ENCODE results near the gene CACHD1. TPM values are rescaled to one million over a fixed set of nuclear protein-coding genes. Genes with fewer than 3 reads are reported as not detected.
"Not testable (repeated sequence)": the region's sequence is repeated elsewhere in the genome, so short reads cannot be mapped to it uniquely, and the experiment has no call there.

CACHD1 gene
- total and polyA plus RNA-seq, 7 donors = 1.1 to 5.8 (median 2.1) TPM

GRCh38 chr1:64601207-64601606, 131.3 kb downstream of the CACHD1 start:
- intact Hi-C loops (cut with DNase I) = no loop called here
- Histone ChIP-seq H3K4me3 (no peak overlapping the region), H3K4me1 (peaks cover 3% of the 10 kb centered on the region), H3K36me3 (ENCODE audit: insufficient read depth in 1 of 2, low read depth in 1 of 2) (no peaks in the 10 kb centered on the region), H3K27me3 (ENCODE audit: insufficient read depth in 3 of 3, low read length in 2 of 3) (no peaks in the 10 kb centered on the region), H3K27ac (no peak overlapping the region), H3K9me3 (no peaks in the 10 kb centered on the region)
- TF ChIP-seq CTCF (IDR thresholded peaks at IDR 0.05) = no peak
- ATAC-seq = peak; percentile 52 to 75 (median 66)
- DNase-seq = no peak
- WGBS, 3 donors = 17 to 25% (median 19%) methylated on average over 3 of the region's 3 CpGs

GRCh38 chr1:64608005-64608650, 138.2 kb downstream of the CACHD1 start:
- Histone ChIP-seq H3K27ac (no peak overlapping the region), H3K36me3 (ENCODE audit: insufficient read depth in 1 of 2, low read depth in 1 of 2) (no peaks in the 10 kb centered on the region), H3K4me3 (no peak overlapping the region), H3K4me1 (no peaks in the 10 kb centered on the region), H3K27me3 (ENCODE audit: insufficient read depth in 3 of 3, low read length in 2 of 3) (no peaks in the 10 kb centered on the region), H3K9me3 (no peaks in the 10 kb centered on the region)
- TF ChIP-seq CTCF (IDR thresholded peaks at IDR 0.05) = no peak
- intact Hi-C loops (cut with DNase I) = no loop called here
- DNase-seq (no peak), ATAC-seq (no peak)
- WGBS, 3 donors = 39 to 51% (median 50%) methylated on average over 1 of the region's 1 CpG

- DNase-seq (no peak), ATAC-seq (no peak)
- TF ChIP-seq CTCF (IDR thresholded peaks at IDR 0.05) = no peak
- H3K4me1 ChIP-seq = no peaks in the 10 kb centered on the region
- H3K27ac ChIP-seq = no peak overlapping the region
- no peak overlapping the region for H3K4me3 ChIP-seq
- H3K9me3 ChIP-seq = no peaks in the 10 kb centered on the region
- 94 to 97% (median 95%) methylated on average over 6 of the region's 6 CpGs for WGBS, 3 donors
- H3K36me3 ChIP-seq (ENCODE audit: insufficient read depth in 1 of 2, low read depth in 1 of 2) = no peaks in the 10 kb centered on the region
- intact Hi-C loops (cut with DNase I) = no loop called here
- H3K27me3 ChIP-seq (ENCODE audit: insufficient read depth in 3 of 3, low read length in 2 of 3) = no peaks in the 10 kb centered on the region
Observed at GRCh38 chr1:64608651-64609048, 138.7 kb downstream of the CACHD1 start.

GRCh38 chr1:64610950-64611349, 141.0 kb downstream of the CACHD1 start:
- H3K27ac ChIP-seq; intact Hi-C loops (cut with DNase I); ATAC-seq; DNase-seq; H3K27me3 ChIP-seq (ENCODE audit: insufficient read depth in 3 of 3, low read length in 2 of 3); H3K4me3 ChIP-seq; H3K36me3 ChIP-seq (ENCODE audit: insufficient read depth in 1 of 2, low read depth in 1 of 2); H3K9me3 ChIP-seq: not testable (repeated sequence)
- H3K4me1 ChIP-seq = peaks cover 10% of the 10 kb centered on the region
- 77 to 95% (median 86%) methylated on average over 3 of the region's 3 CpGs for WGBS, 3 donors

GRCh38 chr1:64616039-64616438, 146.1 kb downstream of the CACHD1 start:
- H3K4me3 ChIP-seq = peak overlapping the region; percentile 13
- ATAC-seq (peak; percentile 98 to 99 (median 98)), DNase-seq (no peak)
- peak overlapping the region; percentile 82 for H3K27ac ChIP-seq
- H3K36me3 ChIP-seq (ENCODE audit: insufficient read depth in 1 of 2, low read depth in 1 of 2) = no peaks in the 10 kb centered on the region
- WGBS, 3 donors = 21 to 33% (median 28%) methylated on average over 2 of the region's 2 CpGs
- TF ChIP-seq CTCF (IDR thresholded peaks at IDR 0.05) = no peak
- H3K4me1 ChIP-seq = peaks cover 17% of the 10 kb centered on the region
- H3K9me3 ChIP-seq = no peaks in the 10 kb centered on the region
- no peaks in the 10 kb centered on the region for H3K27me3 ChIP-seq (ENCODE audit: insufficient read depth in 3 of 3, low read length in 2 of 3)
- intact Hi-C loops (cut with DNase I) = loop anchor here in 1 of 2 donors (5.0 kb wide), 1 partner anchor 144 kb away; the partner anchor contains the start of gene CACHD1
